Upper lobe of right lung (tissue), 1 donor: ENCODE data around the gene OTUD4. TPM values are rescaled to one million over a fixed set of nuclear protein-coding genes. Genes with fewer than 3 reads are reported as not detected.

Experiments used
- ATAC-seq: fragments of 200-7000 bp; cut with Tn5 transposase; one replicate; pipeline ENCODE4 v1.9.1; 2020; ENCODE audit warnings: mild to moderate bottlenecking, moderate library complexity
- DNase-seq: peaks from one replicate; pipeline ENCODE4 v3.0.0-alpha.2; 2020
- H3K27ac ChIP-seq: fragments of 200-600 bp; one replicate; pipeline ENCODE4 v1.8.0; 2022
- H3K27me3 ChIP-seq: fragments of 200-600 bp; one replicate; pipeline ENCODE4 v1.8.0; 2022; ENCODE audit warnings: mild to moderate bottlenecking
- H3K36me3 ChIP-seq: fragments of 200-600 bp; one replicate; pipeline ENCODE4 v1.8.0; 2022
- H3K4me1 ChIP-seq: fragments of 200-600 bp; one replicate; pipeline ENCODE4 v1.8.0; 2022
- H3K4me3 ChIP-seq: fragments of 200-600 bp; one replicate; pipeline ENCODE4 v1.8.0; 2022; ENCODE audit warnings: mild to moderate bottlenecking
- H3K9me3 ChIP-seq: fragments of 200-600 bp; one replicate; pipeline ENCODE4 v1.8.0; 2022
- CTCF ChIP-seq: fragments of 200-600 bp; IDR thresholded peaks from one replicate; pipeline ENCODE4 v1.8.0; 2022; ENCODE audit warnings: antibody characterized with exemption
- intact Hi-C: fragments of 100-400 bp; cut with DNase I; formaldehyde crosslinking; loops from one replicate; pipeline ENCODE4 v1.11.0; 2022
- total RNA-seq: library from RNA; stranded (reverse); fragmentation: NEBNext Ultra II Directional; extraction: Animal tissue kit (Norgen Biotek cat#: 25700); gene quantifications from one replicate; pipeline ENCODE4 v1.2.1, GENCODE V29; 2021
- donor health status: DM: no; HTN: yes; CAD: no; lungs with severe emphysema.

OTUD4 gene
- total RNA-seq, 1 donor from 2014 or later: 46.3 TPM

- DNase-seq: no peak
- TF ChIP-seq CTCF: no peak
Measured at GRCh38 chr4:145103496-145103895, 76.9 kb downstream of the OTUD4 start.

GRCh38 chr4:145102619-145103018, 77.8 kb downstream of the OTUD4 start:
- Histone ChIP-seq H3K9me3 (no peaks in the 10 kb centered on the region), H3K36me3 (peaks cover 35% of the 10 kb centered on the region), H3K27ac (no peak overlapping the region), H3K4me3 (no peak overlapping the region), H3K4me1 (peaks cover 25% of the 10 kb centered on the region), H3K27me3 (no peaks in the 10 kb centered on the region)
- no peak for TF ChIP-seq CTCF
- no peak for ATAC-seq
- no peak for DNase-seq
- intact Hi-C loops: no loop called here

More at GRCh38 chr4:145103496-145103895, 76.9 kb downstream of the OTUD4 start:
- intact Hi-C loops: no loop called here
- Histone ChIP-seq H3K27me3 (no peaks in the 10 kb centered on the region), H3K36me3 (peaks cover 44% of the 10 kb centered on the region), H3K27ac (no peak overlapping the region), H3K4me3 (no peak overlapping the region), H3K4me1 (peaks cover 25% of the 10 kb centered on the region), H3K9me3 (no peaks in the 10 kb centered on the region)
- no peak for ATAC-seq

- TF ChIP-seq CTCF: no peak
- ATAC-seq (no peak), DNase-seq (no peak)
- H3K36me3 ChIP-seq: peaks cover 20% of the 10 kb centered on the region
- intact Hi-C loops: no loop called here
- no peaks in the 10 kb centered on the region for H3K9me3 ChIP-seq
- H3K4me1 ChIP-seq: peaks cover 38% of the 10 kb centered on the region
- no peak overlapping the region for H3K4me3 ChIP-seq
- no peaks in the 10 kb centered on the region for H3K27me3 ChIP-seq
- no peak overlapping the region for H3K27ac ChIP-seq
Measured at GRCh38 chr4:145101091-145101490, 79.3 kb downstream of the OTUD4 start.

- H3K4me3 ChIP-seq: peak overlapping the region; percentile 94
- TF ChIP-seq CTCF: no peak
- DNase-seq (no peak), ATAC-seq (no peak)
- H3K27me3 ChIP-seq: no peaks in the 10 kb centered on the region
- H3K9me3 ChIP-seq: no peaks in the 10 kb centered on the region
- intact Hi-C loops: no loop called here
- peaks cover 18% of the 10 kb centered on the region for H3K36me3 ChIP-seq
- peaks cover 38% of the 10 kb centered on the region for H3K4me1 ChIP-seq
- H3K27ac ChIP-seq: peak overlapping the region; percentile 96
Measured at GRCh38 chr4:145099653-145100052, 80.7 kb downstream of the OTUD4 start.

GRCh38 chr4:145098675-145099037, 81.7 kb downstream of the OTUD4 start:
- intact Hi-C loops: no loop called here
- H3K27me3 ChIP-seq: no peaks in the 10 kb centered on the region
- DNase-seq: no peak
- TF ChIP-seq CTCF: no peak
- H3K36me3 ChIP-seq: peaks cover 17% of the 10 kb centered on the region
- peak overlapping the region; percentile 94 for H3K4me3 ChIP-seq
- H3K9me3 ChIP-seq: peaks cover 3% of the 10 kb centered on the region
- H3K4me1 ChIP-seq: peaks cover 38% of the 10 kb centered on the region
- ATAC-seq: peak; percentile 56
- peak overlapping the region; percentile 96 for H3K27ac ChIP-seq
